ENCODE measurements around the gene ALK.

Gene ALK

GRCh38 chr2:29879456-29879855, 41.9 kb downstream of the ALK start:
- no peaks in the 10 kb centered on the region for H3K9me2 ChIP-seq (replicated peaks; ENCODE audit: insufficient read depth, low read length)
- H2AFZ ChIP-seq (ENCODE audit: low read length), result no peak overlapping the region
- H3K36me3 ChIP-seq (replicated peaks; ENCODE audit: insufficient read depth, low read length), result no peaks in the 10 kb centered on the region
- no peak overlapping the region for H3K4me3 ChIP-seq (ENCODE audit: low read length)
- H3K9me3 ChIP-seq (replicated peaks; ENCODE audit: insufficient read depth, low read length), result no peaks in the 10 kb centered on the region
- no peak overlapping the region for H3K27ac ChIP-seq (ENCODE audit: low read length)
- H3K4me2 ChIP-seq (ENCODE audit: low read depth, low read length), result no peak overlapping the region
- H3K9ac ChIP-seq (ENCODE audit: low read length), result no peak overlapping the region
- no peaks in the 10 kb centered on the region for H3F3A ChIP-seq (ENCODE audit: insufficient read depth, low read length)
- no peaks in the 10 kb centered on the region for H3K79me2 ChIP-seq (ENCODE audit: low read length)
- H3K27me3 ChIP-seq (replicated peaks; ENCODE audit: insufficient read depth, low read length), result no peaks in the 10 kb centered on the region
- H3K4me1 ChIP-seq (ENCODE audit: low read length), result no peaks in the 10 kb centered on the region
- DNase-seq, result no peak
- TF ChIP-seq CTCF (IDR thresholded peaks at IDR 0.05; ENCODE audit: low read length) (no peak), EZH2 (optimal IDR thresholded peaks at IDR 0.05; ENCODE audit: low read depth, low read length) (no peak), EZH2phosphoT487 (IDR thresholded peaks at IDR 0.05; ENCODE audit: low read length) (no peak)
- H4K20me1 ChIP-seq (ENCODE audit: insufficient read depth, low read length), result no peaks in the 10 kb centered on the region

GRCh38 chr2:29878898-29879297, 42.5 kb downstream of the ALK start:
- Histone ChIP-seq H3K36me3 (replicated peaks; ENCODE audit: insufficient read depth, low read length) (no peaks in the 10 kb centered on the region), H3F3A (ENCODE audit: insufficient read depth, low read length) (no peaks in the 10 kb centered on the region), H4K20me1 (ENCODE audit: insufficient read depth, low read length) (no peaks in the 10 kb centered on the region), H3K4me2 (ENCODE audit: low read depth, low read length) (no peak overlapping the region), H3K79me2 (ENCODE audit: low read length) (no peaks in the 10 kb centered on the region), H3K9me2 (replicated peaks; ENCODE audit: insufficient read depth, low read length) (no peaks in the 10 kb centered on the region), H3K9ac (ENCODE audit: low read length) (no peak overlapping the region), H3K4me1 (ENCODE audit: low read length) (no peaks in the 10 kb centered on the region), H3K4me3 (ENCODE audit: low read length) (no peak overlapping the region), H3K27ac (ENCODE audit: low read length) (no peak overlapping the region), H2AFZ (ENCODE audit: low read length) (no peak overlapping the region), H3K9me3 (replicated peaks; ENCODE audit: insufficient read depth, low read length) (no peaks in the 10 kb centered on the region), H3K27me3 (replicated peaks; ENCODE audit: insufficient read depth, low read length) (no peaks in the 10 kb centered on the region)
- no peak for DNase-seq
- TF ChIP-seq EZH2phosphoT487 (IDR thresholded peaks at IDR 0.05; ENCODE audit: low read length), result no peak
- no peak for TF ChIP-seq EZH2 (optimal IDR thresholded peaks at IDR 0.05; ENCODE audit: low read depth, low read length)
- TF ChIP-seq CTCF (IDR thresholded peaks at IDR 0.05; ENCODE audit: low read length), result no peak

DNA sequence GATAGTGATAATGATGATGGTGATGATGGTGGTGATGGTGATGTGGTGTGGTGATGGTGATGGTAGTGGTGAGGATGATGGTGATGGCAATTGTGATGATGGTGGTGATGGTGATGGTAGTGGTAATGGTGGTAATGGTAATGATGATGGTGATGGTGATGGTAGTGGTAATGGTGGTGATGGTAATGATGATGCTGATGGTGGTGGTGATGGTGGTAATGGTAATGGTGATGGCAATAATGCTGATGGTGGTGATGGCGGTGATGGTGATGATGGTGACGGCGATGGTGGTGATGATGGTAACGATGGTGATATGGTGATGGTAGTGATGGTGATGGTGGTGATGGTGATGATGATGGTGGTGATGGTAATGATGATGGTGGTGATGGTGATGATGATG, 45.0 kb downstream of the ALK start:
- no peak for TF ChIP-seq EZH2phosphoT487 (IDR thresholded peaks at IDR 0.05; ENCODE audit: low read length)
- TF ChIP-seq CTCF (IDR thresholded peaks at IDR 0.05; ENCODE audit: low read length), result no peak
- TF ChIP-seq EZH2 (optimal IDR thresholded peaks at IDR 0.05; ENCODE audit: low read depth, low read length), result no peak
- H3K36me3 ChIP-seq (replicated peaks; ENCODE audit: insufficient read depth, low read length), result no peaks in the 10 kb centered on the region
- no peak overlapping the region for H3K4me2 ChIP-seq (ENCODE audit: low read depth, low read length)
- H3K27me3 ChIP-seq (replicated peaks; ENCODE audit: insufficient read depth, low read length), result no peaks in the 10 kb centered on the region
- H3K4me1 ChIP-seq (ENCODE audit: low read length), result no peaks in the 10 kb centered on the region
- no peaks in the 10 kb centered on the region for H3K79me2 ChIP-seq (ENCODE audit: low read length)
- no peaks in the 10 kb centered on the region for H3F3A ChIP-seq (ENCODE audit: insufficient read depth, low read length)
- H3K9ac ChIP-seq (ENCODE audit: low read length), result no peak overlapping the region
- no peak for DNase-seq
- no peaks in the 10 kb centered on the region for H3K9me3 ChIP-seq (replicated peaks; ENCODE audit: insufficient read depth, low read length)
- no peaks in the 10 kb centered on the region for H3K9me2 ChIP-seq (replicated peaks; ENCODE audit: insufficient read depth, low read length)
- H4K20me1 ChIP-seq (ENCODE audit: insufficient read depth, low read length), result no peaks in the 10 kb centered on the region
- no peak overlapping the region for H2AFZ ChIP-seq (ENCODE audit: low read length)
- no peak overlapping the region for H3K4me3 ChIP-seq (ENCODE audit: low read length)
- H3K27ac ChIP-seq (ENCODE audit: low read length), result no peak overlapping the region
